Tongue (tissue), 2 donors: ENCODE data around the gene CCR5. TPM values are rescaled to one million over a fixed set of nuclear protein-coding genes. Genes with fewer than 3 reads are reported as not detected.
"Not testable (repeated sequence)": the region's sequence is repeated elsewhere in the genome, so short reads cannot be mapped to it uniquely, and the experiment has no call there.

Experiments
- DNase-seq: peaks from one replicate; pipeline ENCODE4 v3.0.0-alpha.2; 2015
- total RNA-seq: library from RNA; depleted of rRNA; stranded (reverse); fragments of >200 nt; gene quantifications from one replicate; pipeline ENCODE4 v1.2.3, GENCODE V29; 2014

Gene CCR5
- total RNA-seq, 1 donor from 2014 or later, result 0.41 TPM

- no peak for DNase-seq
Observed at GRCh38 chr3:46386205-46386604, 15.5 kb downstream of the CCR5 start.

- DNase-seq, result not testable (repeated sequence)
Observed at GRCh38 chr3:46388847-46389246, 18.1 kb downstream of the CCR5 start.

- DNase-seq, result no peak
Observed at GRCh38 chr3:46389306-46389705, 18.6 kb downstream of the CCR5 start.

- not testable (repeated sequence) for DNase-seq
Observed at GRCh38 chr3:46391526-46391925, 20.8 kb downstream of the CCR5 start.

GRCh38 chr3:46393011-46393410 lies 22.3 kb downstream of the CCR5 start:
- DNase-seq, result no peak

GRCh38 chr3:46393554-46394434 lies 23.0 kb downstream of the CCR5 start:
- no peak for DNase-seq

- DNase-seq, result no peak
Observed at GRCh38 chr3:46395210-46395661, 24.5 kb downstream of the CCR5 start.

GRCh38 chr3:46395766-46396530 lies 25.2 kb downstream of the CCR5 start:
- no peak for DNase-seq

- DNase-seq, result no peak
Observed at GRCh38 chr3:46397111-46397510, 26.4 kb downstream of the CCR5 start.

GRCh38 chr3:46398186-46398955 lies 27.6 kb downstream of the CCR5 start:
- DNase-seq, result no peak

GRCh38 chr3:46399098-46399497 lies 28.4 kb downstream of the CCR5 start:
- no peak for DNase-seq

GRCh38 chr3:46399557-46399956 lies 28.8 kb downstream of the CCR5 start:
- DNase-seq, result no peak

GRCh38 chr3:46400000-46400734 lies 29.4 kb downstream of the CCR5 start:
- DNase-seq, result no peak

GRCh38 chr3:46400846-46401245 lies 30.1 kb downstream of the CCR5 start:
- no peak for DNase-seq

GRCh38 chr3:46401579-46401978 lies 30.8 kb downstream of the CCR5 start:
- DNase-seq, result no peak

- DNase-seq, result not testable (repeated sequence)
Observed at GRCh38 chr3:46402902-46403301, 32.2 kb downstream of the CCR5 start.

GRCh38 chr3:46405301-46406019 lies 34.7 kb downstream of the CCR5 start:
- DNase-seq, result no peak

- no peak for DNase-seq
Observed at GRCh38 chr3:46406443-46406787, 35.7 kb downstream of the CCR5 start.

GRCh38 chr3:46406788-46407611 lies 36.3 kb downstream of the CCR5 start, which contains the start of the genes CCR5AS and CCRL2:
Gene CCR5AS, minus strand, starts transcription at chr3:46407066.
Gene CCRL2, plus strand, starts transcription at chr3:46407259. Its CDS starts 821 bp downstream, at chr3:46408080.
- DNase-seq, result no peak

- DNase-seq, result peak; percentile 82
Observed at GRCh38 chr3:46407970-46408369, 37.2 kb downstream of the CCR5 start.
